Measurements from ENCODE around the gene TTLL10.

GRCh38 chr1:1135339-1136136 is 38.1 kb upstream of the TTLL10 start:
- TF ChIP-seq EZH2 (IDR thresholded peaks at IDR 0.05; ENCODE audit: insufficient read depth, poor library complexity, severe bottlenecking) (no peak), EZH2phosphoT487 (IDR thresholded peaks at IDR 0.05; ENCODE audit: insufficient read depth, low read depth) (no peak)

Data from GM23248 (cell line).